GM18498 (cell line): ENCODE measurements around the gene KCNH6.

Experiments used
- ATAC-seq: cut with Tn5 transposase; IDR thresholded peaks from one replicate; pipeline ENCODE4 v1.9.1; 2021; ENCODE audit warnings: mild to moderate bottlenecking, moderate library complexity; ENCODE audit not compliant: unreplicated experiment

Gene KCNH6

GRCh38 chr17:63595132-63595531 is 72.0 kb downstream of the KCNH6 start:
- ATAC-seq: no peak
